Activated T-helper 9 cell treated with anti-CD3 and anti-CD28 coated beads, Interleukin-2, amount 50 U/mL, for 16 hours (primary cell): ENCODE data around the gene SYT1.

Experiments used
- DNase-seq: peaks from one replicate; pipeline ENCODE4 v3.0.0-alpha.2; 2020; ENCODE audit warnings: low read depth

Gene SYT1

DNA sequence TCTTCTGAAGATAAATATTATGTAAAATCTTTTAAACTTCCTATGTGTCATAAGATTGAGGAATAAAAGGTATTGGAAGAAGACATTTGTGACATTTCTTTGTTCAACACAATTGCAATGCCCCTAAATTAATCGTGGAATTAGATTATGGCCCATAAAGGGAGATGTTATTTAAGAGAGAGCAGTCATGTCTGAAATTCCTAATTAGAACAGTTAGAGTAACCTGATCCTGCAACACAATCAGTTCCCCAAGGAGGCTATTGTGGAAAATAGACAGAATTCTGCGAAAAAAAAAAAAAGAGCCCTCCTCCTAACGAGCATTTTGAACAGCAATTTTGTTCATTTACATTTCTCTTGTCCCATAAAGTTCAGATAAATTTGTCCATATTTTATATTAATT, 486.7 kb downstream of the SYT1 start:
- DNase-seq: no peak

GRCh38 chr12:79356216-79356615, 491.6 kb downstream of the SYT1 start:
- DNase-seq: no peak

GRCh38 chr12:79357048-79357447, 492.5 kb downstream of the SYT1 start:
- no peak for DNase-seq

GRCh38 chr12:79358716-79359300, 494.2 kb downstream of the SYT1 start:
- no peak for DNase-seq

- no peak for DNase-seq
These were observed 495.7 kb downstream of the SYT1 start for GRCh38 chr12:79360286-79360685.

DNA sequence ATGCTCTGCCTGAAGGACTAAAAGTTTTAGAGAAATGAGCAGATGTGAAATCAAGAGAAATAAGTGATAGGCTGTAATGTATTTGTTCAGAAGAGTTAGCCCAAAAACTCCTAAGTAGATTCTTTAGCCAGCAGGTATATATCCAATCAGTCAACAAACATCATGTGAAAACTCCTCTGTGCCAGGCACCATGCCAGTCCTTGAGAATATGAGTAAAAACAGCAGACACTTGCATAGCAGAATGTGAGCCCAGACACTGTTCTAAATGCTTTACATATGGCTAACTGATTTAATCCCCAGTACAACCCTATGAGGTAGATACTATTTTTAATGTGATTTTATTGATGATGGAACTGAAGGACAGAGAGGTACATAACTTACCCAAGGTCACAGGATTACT, 496.4 kb downstream of the SYT1 start:
- DNase-seq: no peak

DNA sequence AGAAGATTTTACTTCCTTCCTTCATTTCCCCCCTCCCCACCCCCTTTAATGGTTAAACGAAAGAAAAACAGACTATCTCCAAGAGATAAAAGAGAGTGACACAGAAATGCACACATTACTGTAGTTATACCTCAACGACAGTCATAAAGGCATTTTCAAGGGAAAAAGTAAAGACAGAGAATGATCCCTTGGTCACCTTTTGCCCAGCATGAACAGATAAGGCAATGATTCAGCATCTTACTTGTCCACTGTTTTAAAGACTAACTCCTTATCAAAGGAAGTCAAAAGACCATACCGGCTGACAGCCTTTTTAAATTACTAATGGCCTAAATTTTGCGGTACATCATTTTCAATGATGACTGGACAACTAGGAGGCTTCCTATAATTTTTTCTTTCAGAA, 499.6 kb downstream of the SYT1 start:
- DNase-seq: no peak

GRCh38 chr12:79366374-79366773, 501.8 kb downstream of the SYT1 start:
- DNase-seq: no peak

- no peak for DNase-seq
These were observed 502.5 kb downstream of the SYT1 start for GRCh38 chr12:79367032-79367589.

GRCh38 chr12:79370021-79370420, 505.4 kb downstream of the SYT1 start:
- DNase-seq: no peak

DNA sequence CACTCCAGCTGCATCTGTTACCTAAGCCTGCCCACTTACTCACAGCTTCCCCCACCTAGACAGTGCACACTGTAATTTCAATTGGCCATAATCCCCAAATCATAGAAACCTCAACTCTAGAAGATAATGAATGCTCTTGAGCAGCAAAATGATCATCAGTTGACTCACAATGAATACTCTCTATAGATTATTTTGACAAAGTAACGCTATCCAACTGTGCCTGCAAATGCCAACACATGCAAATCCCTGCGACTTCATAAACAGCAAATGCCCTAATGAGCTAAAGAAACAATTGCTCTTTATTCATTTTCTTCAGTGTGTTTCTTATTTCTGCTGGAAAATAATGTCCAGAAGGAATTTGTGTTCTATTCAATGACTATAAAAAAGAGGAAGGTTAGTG, 506.7 kb downstream of the SYT1 start:
- DNase-seq: no peak

DNA sequence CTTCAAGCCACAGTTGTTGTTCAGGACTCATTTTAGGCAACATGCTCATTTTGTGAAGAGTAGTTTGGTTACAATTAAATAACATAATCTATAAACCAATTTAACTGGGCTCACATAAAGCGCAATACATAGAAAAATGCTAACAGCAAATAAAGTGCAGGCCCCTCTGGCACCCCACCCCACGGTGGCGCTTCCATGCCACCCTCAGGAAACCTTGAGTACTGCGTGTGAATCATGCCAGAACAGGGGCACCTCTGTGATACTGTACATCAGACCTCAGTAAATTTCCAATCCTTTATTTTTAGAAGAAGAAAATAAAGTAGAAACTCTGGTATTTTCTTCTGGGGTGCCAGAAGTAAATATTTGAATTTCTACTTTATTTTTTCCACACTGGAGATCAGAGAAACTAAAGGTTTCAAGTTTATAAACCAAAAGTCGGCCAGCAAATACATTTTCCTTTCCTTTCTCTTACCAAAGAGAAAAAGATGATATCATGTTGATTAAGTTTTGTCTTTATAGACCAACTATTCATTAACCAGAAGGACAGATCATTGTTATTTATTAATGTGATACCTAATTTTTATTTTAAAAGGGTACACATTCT, 509.4 kb downstream of the SYT1 start:
- no peak for DNase-seq

- DNase-seq: no peak
These were observed 510.0 kb downstream of the SYT1 start for GRCh38 chr12:79374545-79374944.

DNA sequence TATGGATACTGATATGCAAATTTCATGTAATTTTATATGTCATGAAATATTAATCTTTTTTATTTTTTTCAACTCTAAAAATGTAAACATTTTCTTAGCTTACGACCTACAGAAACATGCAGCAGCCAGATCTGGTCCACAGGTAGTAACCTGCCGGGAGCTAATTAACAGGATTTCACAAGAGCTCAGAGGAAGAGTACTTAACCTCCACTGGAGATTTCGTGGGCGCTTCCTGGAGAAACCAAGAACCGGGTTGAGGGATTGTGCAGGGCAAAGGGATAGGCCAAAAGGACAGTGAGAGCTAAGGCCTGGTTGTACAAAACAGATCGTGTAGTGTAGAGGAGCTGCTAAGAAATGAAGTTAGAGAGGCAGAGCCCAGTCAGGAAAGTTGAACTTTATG, 510.5 kb downstream of the SYT1 start:
- no peak for DNase-seq

- no peak for DNase-seq
These were observed 513.9 kb downstream of the SYT1 start for GRCh38 chr12:79378496-79378895.

- DNase-seq: no peak
These were observed 515.8 kb downstream of the SYT1 start for GRCh38 chr12:79380402-79380801.

- no peak for DNase-seq
These were observed 517.0 kb downstream of the SYT1 start for GRCh38 chr12:79381248-79382208.

- no peak for DNase-seq
These were observed 520.0 kb downstream of the SYT1 start for GRCh38 chr12:79384551-79384950.

- no peak for DNase-seq
These were observed 523.4 kb downstream of the SYT1 start for GRCh38 chr12:79388011-79388410.

- no peak for DNase-seq
These were observed 529.3 kb downstream of the SYT1 start for GRCh38 chr12:79393842-79394241.

GRCh38 chr12:79397609-79398008, 533.0 kb downstream of the SYT1 start:
- DNase-seq: no peak

GRCh38 chr12:79400481-79400880, 535.9 kb downstream of the SYT1 start:
- DNase-seq: no peak

GRCh38 chr12:79402606-79403005, 538.0 kb downstream of the SYT1 start:
- DNase-seq: no peak
